Measurements from ENCODE around the gene KCTD14. TPM values are rescaled to one million over a fixed set of nuclear protein-coding genes. Genes with fewer than 3 reads are reported as not detected.
"Not testable (repeated sequence)": the region's sequence is repeated elsewhere in the genome, so short reads cannot be mapped to it uniquely, and the experiment has no call there.

The KCTD14 gene
- total RNA-seq, 2 donors from 2014 or later: 0.59 to 3.6 TPM

GRCh38 chr11:78033040-78033439 is 10.0 kb upstream of the KCTD14 start:
- no peak for DNase-seq (ENCODE audit: low spot score)
- Histone ChIP-seq H3K4me1 (peaks cover 0 to 10% of the 10 kb centered on the region in 2 donors), H3K36me3 (no peaks in the 10 kb centered on the region), H3K4me3 (no peak overlapping the region), H3K27ac (no peak overlapping the region), H3K9me3 (no peaks in the 10 kb centered on the region), H3K27me3 (no peaks in the 10 kb centered on the region)
- no peak for TF ChIP-seq CTCF (IDR thresholded peaks at IDR 0.05)

- H3K36me3 ChIP-seq: no peaks in the 10 kb centered on the region
- peaks cover 0 to 10% of the 10 kb centered on the region in 2 donors for H3K4me1 ChIP-seq
- no peak for TF ChIP-seq CTCF (IDR thresholded peaks at IDR 0.05)
Measured at GRCh38 chr11:78032090-78032489, 9.0 kb upstream of the KCTD14 start.

GRCh38 chr11:78031629-78032028 is 8.6 kb upstream of the KCTD14 start:
- no peak overlapping the region for H3K27ac ChIP-seq
- peaks cover 0 to 10% of the 10 kb centered on the region in 2 donors for H3K4me1 ChIP-seq
- no peaks in the 10 kb centered on the region for H3K36me3 ChIP-seq
- no peaks in the 10 kb centered on the region for H3K27me3 ChIP-seq
- H3K9me3 ChIP-seq: no peaks in the 10 kb centered on the region
- TF ChIP-seq CTCF (IDR thresholded peaks at IDR 0.05): no peak
- H3K4me3 ChIP-seq: no peak overlapping the region
- no peak for DNase-seq (ENCODE audit: low spot score)

More at GRCh38 chr11:78032090-78032489, 9.0 kb upstream of the KCTD14 start:
- H3K9me3 ChIP-seq: no peaks in the 10 kb centered on the region
- H3K4me3 ChIP-seq: no peak overlapping the region
- no peak for DNase-seq (ENCODE audit: low spot score)
- H3K27me3 ChIP-seq: no peaks in the 10 kb centered on the region
- no peak overlapping the region for H3K27ac ChIP-seq

GRCh38 chr11:78030429-78031325 is 7.6 kb upstream of the KCTD14 start:
- peaks cover 0 to 10% of the 10 kb centered on the region in 2 donors for H3K4me1 ChIP-seq
- no peak overlapping the region for H3K4me3 ChIP-seq
- no peak for TF ChIP-seq CTCF (IDR thresholded peaks at IDR 0.05)
- no peak for DNase-seq (ENCODE audit: low spot score)
- H3K36me3 ChIP-seq: no peaks in the 10 kb centered on the region
- no peaks in the 10 kb centered on the region for H3K27me3 ChIP-seq
- no peak overlapping the region for H3K27ac ChIP-seq
- no peaks in the 10 kb centered on the region for H3K9me3 ChIP-seq

GRCh38 chr11:78028423-78028822 is 5.3 kb upstream of the KCTD14 start:
- H3K36me3 ChIP-seq; H3K27ac ChIP-seq; H3K27me3 ChIP-seq; H3K4me3 ChIP-seq; H3K9me3 ChIP-seq; DNase-seq (ENCODE audit: low spot score): not testable (repeated sequence)
- H3K4me1 ChIP-seq: peaks cover 0 to 11% of the 10 kb centered on the region in 2 donors

- no peaks in the 10 kb centered on the region for H3K36me3 ChIP-seq
- no peak for DNase-seq (ENCODE audit: low spot score)
- no peak for TF ChIP-seq CTCF (IDR thresholded peaks at IDR 0.05)
Measured at GRCh38 chr11:78027759-78028158, 4.7 kb upstream of the KCTD14 start.

More at GRCh38 chr11:78027759-78028158, 4.7 kb upstream of the KCTD14 start:
- Histone ChIP-seq H3K27ac (no peak overlapping the region), H3K9me3 (no peaks in the 10 kb centered on the region), H3K4me3 (no peak overlapping the region), H3K4me1 (peaks cover 0 to 18% of the 10 kb centered on the region in 2 donors), H3K27me3 (no peaks in the 10 kb centered on the region)

Data from right atrium auricular region (tissue), 2 donors.